ENCODE measurements around the gene TMC1. TPM values are rescaled to one million over a fixed set of nuclear protein-coding genes. Genes with fewer than 3 reads are reported as not detected.
"Not testable (repeated sequence)": the region's sequence is repeated elsewhere in the genome, so short reads cannot be mapped to it uniquely, and the experiment has no call there.

The TMC1 gene
- total RNA-seq, 2 experiments from 2014 or later, result not detected

GRCh38 chr9:72491242-72491641 lies 30.2 kb upstream of the TMC1 start:
- Mint-ChIP-seq H3K4me3 (no peak overlapping the region), H3K9me3 (no peaks in the 10 kb centered on the region), H3K36me3 (no peaks in the 10 kb centered on the region), H3K27ac (no peak overlapping the region), H3K4me1 (no peaks in the 10 kb centered on the region), H3K27me3 (no peaks in the 10 kb centered on the region)
- ATAC-seq (ENCODE audit: low read depth) (no peak), DNase-seq (no peak)
- POLR2A ChIA-PET, result no interaction called here

GRCh38 chr9:72494051-72494450 lies 27.4 kb upstream of the TMC1 start:
- Mint-ChIP-seq H3K4me1 (no peaks in the 10 kb centered on the region), H3K27me3 (no peaks in the 10 kb centered on the region), H3K36me3 (no peaks in the 10 kb centered on the region), H3K27ac (no peak overlapping the region), H3K9me3 (no peaks in the 10 kb centered on the region), H3K4me3 (no peak overlapping the region)
- POLR2A ChIA-PET, result no interaction called here
- DNase-seq (no peak), ATAC-seq (ENCODE audit: low read depth) (no peak)

GRCh38 chr9:72497447-72498046 lies 23.9 kb upstream of the TMC1 start:
- ATAC-seq (ENCODE audit: low read depth) (no peak), DNase-seq (no peak)
- H3K36me3 Mint-ChIP-seq, result no peaks in the 10 kb centered on the region
- H3K27ac Mint-ChIP-seq, result no peak overlapping the region
- peaks cover 2% of the 10 kb centered on the region for H3K9me3 Mint-ChIP-seq
- no peaks in the 10 kb centered on the region for H3K4me1 Mint-ChIP-seq
- H3K27me3 Mint-ChIP-seq, result no peaks in the 10 kb centered on the region
- H3K4me3 Mint-ChIP-seq, result no peak overlapping the region
- POLR2A ChIA-PET, result interaction anchor here (0.6 kb wide), 1 partner anchor 37 kb away, joined by 3 read pairs; no protein-coding TSS in a partner anchor

- Mint-ChIP-seq H3K27me3 (no peaks in the 10 kb centered on the region), H3K4me3 (no peak overlapping the region), H3K9me3 (no peaks in the 10 kb centered on the region), H3K27ac (no peak overlapping the region), H3K4me1 (peaks cover 2% of the 10 kb centered on the region), H3K36me3 (no peaks in the 10 kb centered on the region)
- DNase-seq, result no peak
- POLR2A ChIA-PET, result no interaction called here
- no peak for ATAC-seq (ENCODE audit: low read depth)
These were observed 14.8 kb upstream of the TMC1 start for GRCh38 chr9:72506615-72507014.

- DNase-seq (no peak), ATAC-seq (ENCODE audit: low read depth) (no peak)
- Mint-ChIP-seq H3K27ac (no peak overlapping the region), H3K9me3 (peaks cover 2% of the 10 kb centered on the region), H3K4me3 (no peak overlapping the region), H3K27me3 (no peaks in the 10 kb centered on the region), H3K4me1 (peaks cover 2% of the 10 kb centered on the region), H3K36me3 (no peaks in the 10 kb centered on the region)
- POLR2A ChIA-PET, result no interaction called here
These were observed 12.4 kb upstream of the TMC1 start for GRCh38 chr9:72509053-72509452.

GRCh38 chr9:72509635-72510034 lies 11.8 kb upstream of the TMC1 start:
- Mint-ChIP-seq H3K27me3 (no peaks in the 10 kb centered on the region), H3K27ac (no peak overlapping the region), H3K4me1 (peaks cover 2% of the 10 kb centered on the region), H3K36me3 (no peaks in the 10 kb centered on the region), H3K9me3 (peaks cover 2% of the 10 kb centered on the region), H3K4me3 (no peak overlapping the region)
- DNase-seq (no peak), ATAC-seq (ENCODE audit: low read depth) (no peak)
- POLR2A ChIA-PET, result no interaction called here

- POLR2A ChIA-PET; DNase-seq; H3K4me3 Mint-ChIP-seq; H3K9me3 Mint-ChIP-seq; H3K36me3 Mint-ChIP-seq; H3K27ac Mint-ChIP-seq; ATAC-seq (ENCODE audit: low read depth); H3K27me3 Mint-ChIP-seq; H3K4me1 Mint-ChIP-seq: not testable (repeated sequence)
These were observed 397 bp upstream of the TMC1 start for GRCh38 chr9:72521011-72521410.

- H3K4me3 Mint-ChIP-seq, result no peak overlapping the region
- peaks cover 21% of the 10 kb centered on the region for H3K4me1 Mint-ChIP-seq
- no peaks in the 10 kb centered on the region for H3K9me3 Mint-ChIP-seq
- H3K36me3 Mint-ChIP-seq, result no peaks in the 10 kb centered on the region
- POLR2A ChIA-PET, result interaction anchor here (0.7 kb wide), 1 partner anchor 39 kb away, joined by 3 read pairs; no protein-coding TSS in a partner anchor
- no peak for DNase-seq
- H3K27me3 Mint-ChIP-seq, result no peaks in the 10 kb centered on the region
- no peak overlapping the region for H3K27ac Mint-ChIP-seq
- ATAC-seq (ENCODE audit: low read depth), result no peak
These were observed 3.6 kb downstream of the TMC1 start for GRCh38 chr9:72524820-72525540.

GRCh38 chr9:72526901-72527800 lies 5.7 kb downstream of the TMC1 start:
- peak overlapping the region; percentile 89 for H3K27ac Mint-ChIP-seq
- no peaks in the 10 kb centered on the region for H3K9me3 Mint-ChIP-seq
- peaks cover 21% of the 10 kb centered on the region for H3K4me1 Mint-ChIP-seq
- H3K27me3 Mint-ChIP-seq, result no peaks in the 10 kb centered on the region
- ATAC-seq (ENCODE audit: low read depth) (peak; percentile 98), DNase-seq (peak; percentile 68)
- no peaks in the 10 kb centered on the region for H3K36me3 Mint-ChIP-seq
- H3K4me3 Mint-ChIP-seq, result peak overlapping the region; percentile 79
- POLR2A ChIA-PET, result interaction anchor here (0.6 to 1.9 kb wide), 2 partner anchors 12 to 162 kb away, joined by 3 to 17 read pairs; partner anchors contain the start of gene ZFAND5

- H3K27me3 Mint-ChIP-seq, result no peaks in the 10 kb centered on the region
- H3K9me3 Mint-ChIP-seq, result no peaks in the 10 kb centered on the region
- POLR2A ChIA-PET, result interaction anchor here (0.6 to 1.9 kb wide), 2 partner anchors 13 to 163 kb away, joined by 3 to 17 read pairs; partner anchors contain the start of gene ZFAND5
- H3K4me1 Mint-ChIP-seq, result peaks cover 19% of the 10 kb centered on the region
- ATAC-seq (ENCODE audit: low read depth), result no peak
- H3K4me3 Mint-ChIP-seq, result peak overlapping the region; percentile 79
- no peaks in the 10 kb centered on the region for H3K36me3 Mint-ChIP-seq
- no peak for DNase-seq
- peak overlapping the region; percentile 89 for H3K27ac Mint-ChIP-seq
These were observed 6.4 kb downstream of the TMC1 start for GRCh38 chr9:72527801-72528195.

- no peaks in the 10 kb centered on the region for H3K9me3 Mint-ChIP-seq
- POLR2A ChIA-PET, result no interaction called here
- no peak overlapping the region for H3K4me3 Mint-ChIP-seq
- H3K27me3 Mint-ChIP-seq, result no peaks in the 10 kb centered on the region
- no peak for DNase-seq
- no peaks in the 10 kb centered on the region for H3K36me3 Mint-ChIP-seq
- no peak overlapping the region for H3K27ac Mint-ChIP-seq
- no peak for ATAC-seq (ENCODE audit: low read depth)
- H3K4me1 Mint-ChIP-seq, result peaks cover 19% of the 10 kb centered on the region
These were observed 8.1 kb downstream of the TMC1 start for GRCh38 chr9:72529531-72529930.

GRCh38 chr9:72533322-72533721 lies 11.9 kb downstream of the TMC1 start:
- H3K27me3 Mint-ChIP-seq, result no peaks in the 10 kb centered on the region

GRCh38 chr9:72534931-72535330 lies 13.5 kb downstream of the TMC1 start:
- Mint-ChIP-seq H3K27me3 (no peaks in the 10 kb centered on the region), H3K36me3 (peaks cover 4% of the 10 kb centered on the region), H3K9me3 (peaks cover 8% of the 10 kb centered on the region), H3K4me1 (peaks cover 3% of the 10 kb centered on the region), H3K27ac (no peak overlapping the region), H3K4me3 (no peak overlapping the region)
- ATAC-seq (ENCODE audit: low read depth) (no peak), DNase-seq (no peak)
- POLR2A ChIA-PET, result interaction anchor here (0.6 kb wide), 1 partner anchor 37 kb away, joined by 3 read pairs; no protein-coding TSS in a partner anchor

More at GRCh38 chr9:72533322-72533721, 11.9 kb downstream of the TMC1 start:
- Mint-ChIP-seq H3K9me3 (peaks cover 4% of the 10 kb centered on the region), H3K4me1 (no peaks in the 10 kb centered on the region), H3K36me3 (peaks cover 4% of the 10 kb centered on the region), H3K4me3 (no peak overlapping the region), H3K27ac (no peak overlapping the region)
- POLR2A ChIA-PET, result no interaction called here
- ATAC-seq (ENCODE audit: low read depth), result no peak
- no peak for DNase-seq
